ENCODE measurements around the gene CCNH. TPM values are rescaled to one million over a fixed set of nuclear protein-coding genes. Genes with fewer than 3 reads are reported as not detected.

CCNH gene
- total and polyA plus RNA-seq, 2 experiments from 2014 or later, result 74.4 to 80.2 TPM

DNA sequence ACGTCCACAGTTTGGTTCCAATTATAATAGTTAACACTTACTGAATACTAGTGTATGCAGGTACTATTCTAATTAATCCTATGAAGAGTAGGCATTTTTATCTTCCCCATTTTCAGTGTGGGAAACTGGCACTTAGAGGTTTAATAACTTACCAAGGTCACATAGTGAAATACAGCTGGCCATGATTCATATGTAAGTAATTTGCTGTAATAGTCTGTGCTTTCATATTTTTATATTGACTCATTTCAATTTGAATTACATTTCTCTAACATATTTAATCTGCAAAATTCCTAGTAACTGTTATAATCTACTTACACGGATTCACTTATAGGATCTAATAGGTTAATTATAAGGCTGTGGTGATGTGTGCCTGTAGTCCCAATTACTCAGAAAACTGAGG lies 19.4 kb downstream of the CCNH start:
- H3K4me1 ChIP-seq (ENCODE audit: insufficient read depth), result no peaks in the 10 kb centered on the region
- Mint-ChIP-seq H3K9me3 (no peaks in the 10 kb centered on the region), H3K27ac (no peak overlapping the region), H3K27me3 (ENCODE audit: insufficient read depth, low read depth, poor library complexity) (no peaks in the 10 kb centered on the region), H3K36me3 (ENCODE audit: low read depth) (peaks cover 86% of the 10 kb centered on the region), H3K4me1 (no peaks in the 10 kb centered on the region), H3K4me3 (no peak overlapping the region)
- no peak overlapping the region for H3K4me2 ChIP-seq
- no peaks in the 10 kb centered on the region for H3K27me3 ChIP-seq (ENCODE audit: insufficient read depth)
- TF ChIP-seq, protein P1, sequence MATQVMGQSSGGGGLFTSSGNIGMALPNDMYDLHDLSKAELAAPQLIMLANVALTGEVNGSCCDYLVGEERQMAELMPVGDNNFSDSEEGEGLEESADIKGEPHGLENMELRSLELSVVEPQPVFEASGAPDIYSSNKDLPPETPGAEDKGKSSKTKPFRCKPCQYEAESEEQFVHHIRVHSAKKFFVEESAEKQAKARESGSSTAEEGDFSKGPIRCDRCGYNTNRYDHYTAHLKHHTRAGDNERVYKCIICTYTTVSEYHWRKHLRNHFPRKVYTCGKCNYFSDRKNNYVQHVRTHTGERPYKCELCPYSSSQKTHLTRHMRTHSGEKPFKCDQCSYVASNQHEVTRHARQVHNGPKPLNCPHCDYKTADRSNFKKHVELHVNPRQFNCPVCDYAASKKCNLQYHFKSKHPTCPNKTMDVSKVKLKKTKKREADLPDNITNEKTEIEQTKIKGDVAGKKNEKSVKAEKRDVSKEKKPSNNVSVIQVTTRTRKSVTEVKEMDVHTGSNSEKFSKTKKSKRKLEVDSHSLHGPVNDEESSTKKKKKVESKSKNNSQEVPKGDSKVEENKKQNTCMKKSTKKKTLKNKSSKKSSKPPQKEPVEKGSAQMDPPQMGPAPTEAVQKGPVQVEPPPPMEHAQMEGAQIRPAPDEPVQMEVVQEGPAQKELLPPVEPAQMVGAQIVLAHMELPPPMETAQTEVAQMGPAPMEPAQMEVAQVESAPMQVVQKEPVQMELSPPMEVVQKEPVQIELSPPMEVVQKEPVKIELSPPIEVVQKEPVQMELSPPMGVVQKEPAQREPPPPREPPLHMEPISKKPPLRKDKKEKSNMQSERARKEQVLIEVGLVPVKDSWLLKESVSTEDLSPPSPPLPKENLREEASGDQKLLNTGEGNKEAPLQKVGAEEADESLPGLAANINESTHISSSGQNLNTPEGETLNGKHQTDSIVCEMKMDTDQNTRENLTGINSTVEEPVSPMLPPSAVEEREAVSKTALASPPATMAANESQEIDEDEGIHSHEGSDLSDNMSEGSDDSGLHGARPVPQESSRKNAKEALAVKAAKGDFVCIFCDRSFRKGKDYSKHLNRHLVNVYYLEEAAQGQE (IDR thresholded peaks at IDR 0.05; ENCODE audit: unreplicated experiment), result no peak
- no peak for TF ChIP-seq EZH2 (IDR thresholded peaks at IDR 0.05; ENCODE audit: low read depth, unreplicated experiment)
- TF ChIP-seq, protein P2, sequence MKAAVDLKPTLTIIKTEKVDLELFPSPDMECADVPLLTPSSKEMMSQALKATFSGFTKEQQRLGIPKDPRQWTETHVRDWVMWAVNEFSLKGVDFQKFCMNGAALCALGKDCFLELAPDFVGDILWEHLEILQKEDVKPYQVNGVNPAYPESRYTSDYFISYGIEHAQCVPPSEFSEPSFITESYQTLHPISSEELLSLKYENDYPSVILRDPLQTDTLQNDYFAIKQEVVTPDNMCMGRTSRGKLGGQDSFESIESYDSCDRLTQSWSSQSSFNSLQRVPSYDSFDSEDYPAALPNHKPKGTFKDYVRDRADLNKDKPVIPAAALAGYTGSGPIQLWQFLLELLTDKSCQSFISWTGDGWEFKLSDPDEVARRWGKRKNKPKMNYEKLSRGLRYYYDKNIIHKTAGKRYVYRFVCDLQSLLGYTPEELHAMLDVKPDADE (IDR thresholded peaks at IDR 0.05), result no peak
- H3K4me3 ChIP-seq, result no peak overlapping the region
- H2AFZ ChIP-seq, result no peak overlapping the region
- H3K9me2 ChIP-seq (ENCODE audit: insufficient read depth), result no peaks in the 10 kb centered on the region
- no peak overlapping the region for H3K27ac ChIP-seq (ENCODE audit: low read depth)
- H3F3A ChIP-seq (replicated peaks; ENCODE audit: low read depth), result no peaks in the 10 kb centered on the region
- H3K36me3 ChIP-seq (ENCODE audit: insufficient read depth), result peaks cover 55% of the 10 kb centered on the region
- no peak for ATAC-seq
- peaks cover 3% of the 10 kb centered on the region; the same call in 1 of the 2 replicates for H4K20me1 ChIP-seq (replicated peaks; ENCODE audit: insufficient read depth)
- DNase-seq (ENCODE audit: low spot score), result no peak
- H3K79me2 ChIP-seq (replicated peaks; ENCODE audit: insufficient read depth), result no peaks in the 10 kb centered on the region

DNA sequence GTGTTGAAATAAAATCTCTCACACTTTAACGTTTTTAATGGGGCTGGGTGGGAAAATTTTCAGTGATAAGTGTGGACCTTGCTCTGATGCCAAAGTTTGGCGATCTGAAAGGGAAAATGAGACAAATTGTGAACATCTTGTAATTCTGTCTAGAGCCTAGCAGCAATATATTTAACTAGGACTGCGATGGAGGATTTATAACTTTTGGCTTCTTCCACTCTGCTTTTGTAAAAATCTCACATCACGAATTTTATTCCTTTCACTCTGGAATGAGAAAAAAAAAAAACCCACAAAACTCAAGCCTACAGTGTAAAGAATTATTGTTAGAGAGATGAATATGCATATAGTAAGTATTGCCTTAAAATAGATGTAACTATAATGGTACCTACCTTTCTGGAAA lies 19.9 kb downstream of the CCNH start:
- no peak overlapping the region for H3K27ac Mint-ChIP-seq
- H3K4me3 Mint-ChIP-seq, result no peak overlapping the region
- no peak overlapping the region for H3K4me3 ChIP-seq
- peaks cover 55% of the 10 kb centered on the region for H3K36me3 ChIP-seq (ENCODE audit: insufficient read depth)
- H3F3A ChIP-seq (replicated peaks; ENCODE audit: low read depth), result no peaks in the 10 kb centered on the region
- H3K4me1 Mint-ChIP-seq, result no peaks in the 10 kb centered on the region
- no peaks in the 10 kb centered on the region for H3K27me3 ChIP-seq (ENCODE audit: insufficient read depth)
- no peaks in the 10 kb centered on the region for H3K4me1 ChIP-seq (ENCODE audit: insufficient read depth)
- H3K27me3 Mint-ChIP-seq (ENCODE audit: insufficient read depth, low read depth, poor library complexity), result no peaks in the 10 kb centered on the region
- no peak overlapping the region for H3K27ac ChIP-seq (ENCODE audit: low read depth)
- DNase-seq (ENCODE audit: low spot score) (no peak), ATAC-seq (no peak)
- peaks cover 3% of the 10 kb centered on the region; the same call in 1 of the 2 replicates for H4K20me1 ChIP-seq (replicated peaks; ENCODE audit: insufficient read depth)
- H3K79me2 ChIP-seq (replicated peaks; ENCODE audit: insufficient read depth), result no peaks in the 10 kb centered on the region
- no peak overlapping the region for H3K4me2 ChIP-seq
- H3K9me3 Mint-ChIP-seq, result no peaks in the 10 kb centered on the region
- H2AFZ ChIP-seq, result no peak overlapping the region
- peaks cover 84% of the 10 kb centered on the region for H3K36me3 Mint-ChIP-seq (ENCODE audit: low read depth)
- H3K9me2 ChIP-seq (ENCODE audit: insufficient read depth), result no peaks in the 10 kb centered on the region
- TF ChIP-seq ZNF331 (CRISPR knock-in tag; IDR thresholded peaks at IDR 0.05; ENCODE audit: low read depth) (no peak), CREB1 (CRISPR knock-in tag; IDR thresholded peaks at IDR 0.05; ENCODE audit: low read depth) (no peak), JUNB (IDR thresholded peaks at IDR 0.05; ENCODE audit: unreplicated experiment) (no peak), NANOG (IDR thresholded peaks at IDR 0.05; ENCODE audit: borderline replicate concordance) (no peak), POLR2AphosphoS5 (IDR thresholded peaks at IDR 0.05; ENCODE audit: low read depth) (no peak)
- TF ChIP-seq, protein P2 (IDR thresholded peaks at IDR 0.05), result no peak
- TF ChIP-seq, protein P3, sequence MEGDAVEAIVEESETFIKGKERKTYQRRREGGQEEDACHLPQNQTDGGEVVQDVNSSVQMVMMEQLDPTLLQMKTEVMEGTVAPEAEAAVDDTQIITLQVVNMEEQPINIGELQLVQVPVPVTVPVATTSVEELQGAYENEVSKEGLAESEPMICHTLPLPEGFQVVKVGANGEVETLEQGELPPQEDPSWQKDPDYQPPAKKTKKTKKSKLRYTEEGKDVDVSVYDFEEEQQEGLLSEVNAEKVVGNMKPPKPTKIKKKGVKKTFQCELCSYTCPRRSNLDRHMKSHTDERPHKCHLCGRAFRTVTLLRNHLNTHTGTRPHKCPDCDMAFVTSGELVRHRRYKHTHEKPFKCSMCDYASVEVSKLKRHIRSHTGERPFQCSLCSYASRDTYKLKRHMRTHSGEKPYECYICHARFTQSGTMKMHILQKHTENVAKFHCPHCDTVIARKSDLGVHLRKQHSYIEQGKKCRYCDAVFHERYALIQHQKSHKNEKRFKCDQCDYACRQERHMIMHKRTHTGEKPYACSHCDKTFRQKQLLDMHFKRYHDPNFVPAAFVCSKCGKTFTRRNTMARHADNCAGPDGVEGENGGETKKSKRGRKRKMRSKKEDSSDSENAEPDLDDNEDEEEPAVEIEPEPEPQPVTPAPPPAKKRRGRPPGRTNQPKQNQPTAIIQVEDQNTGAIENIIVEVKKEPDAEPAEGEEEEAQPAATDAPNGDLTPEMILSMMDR (conservative IDR thresholded peaks at IDR 0.05; ENCODE audit: low read depth in 2 of 2), result no peak
- TF ChIP-seq, protein P1 (IDR thresholded peaks at IDR 0.05; ENCODE audit: unreplicated experiment), result no peak

Measured in GM23338 (cell line).